ENCODE measurements around the gene HID1. TPM values are rescaled to one million over a fixed set of nuclear protein-coding genes. Genes with fewer than 3 reads are reported as not detected.

The HID1 gene
- total and polyA plus RNA-seq, 9 donors: 1.8 to 21.6 (median 5.2) TPM

DNA sequence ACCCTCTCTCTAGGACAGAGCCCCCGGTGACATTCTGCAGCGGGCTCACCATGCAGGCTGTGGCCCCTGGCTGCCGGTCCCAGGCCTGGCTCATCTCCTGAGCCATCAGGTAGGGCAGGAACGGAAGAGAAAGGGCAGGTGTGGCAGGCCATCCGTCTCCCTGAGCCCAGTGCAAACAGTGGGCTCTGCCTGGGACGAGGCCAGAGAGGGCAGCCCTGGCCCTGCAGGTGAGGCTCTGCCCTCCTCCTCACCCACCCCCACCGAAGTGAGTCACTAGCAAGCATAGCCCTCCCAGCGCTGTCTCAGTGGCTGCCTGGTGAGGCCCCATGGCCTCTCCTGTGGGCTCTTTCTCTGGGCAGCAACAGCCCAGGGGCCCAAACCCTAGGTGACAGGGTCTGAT is 22.4 kb downstream of the HID1 start:
- Histone ChIP-seq H3K27ac (no peak overlapping the region), H3K9me3 (no peaks in the 10 kb centered on the region), H3K4me3 (no peak overlapping the region), H3K36me3 (no peaks in the 10 kb centered on the region), H3K4me1 (ENCODE audit: insufficient read depth) (no peaks in the 10 kb centered on the region), H3K27me3 (no peaks in the 10 kb centered on the region)
- TF ChIP-seq EP300 (IDR thresholded peaks at IDR 0.05) (no peak), POLR2A (IDR thresholded peaks at IDR 0.05) (no peak)
- TF ChIP-seq, protein P1, sequence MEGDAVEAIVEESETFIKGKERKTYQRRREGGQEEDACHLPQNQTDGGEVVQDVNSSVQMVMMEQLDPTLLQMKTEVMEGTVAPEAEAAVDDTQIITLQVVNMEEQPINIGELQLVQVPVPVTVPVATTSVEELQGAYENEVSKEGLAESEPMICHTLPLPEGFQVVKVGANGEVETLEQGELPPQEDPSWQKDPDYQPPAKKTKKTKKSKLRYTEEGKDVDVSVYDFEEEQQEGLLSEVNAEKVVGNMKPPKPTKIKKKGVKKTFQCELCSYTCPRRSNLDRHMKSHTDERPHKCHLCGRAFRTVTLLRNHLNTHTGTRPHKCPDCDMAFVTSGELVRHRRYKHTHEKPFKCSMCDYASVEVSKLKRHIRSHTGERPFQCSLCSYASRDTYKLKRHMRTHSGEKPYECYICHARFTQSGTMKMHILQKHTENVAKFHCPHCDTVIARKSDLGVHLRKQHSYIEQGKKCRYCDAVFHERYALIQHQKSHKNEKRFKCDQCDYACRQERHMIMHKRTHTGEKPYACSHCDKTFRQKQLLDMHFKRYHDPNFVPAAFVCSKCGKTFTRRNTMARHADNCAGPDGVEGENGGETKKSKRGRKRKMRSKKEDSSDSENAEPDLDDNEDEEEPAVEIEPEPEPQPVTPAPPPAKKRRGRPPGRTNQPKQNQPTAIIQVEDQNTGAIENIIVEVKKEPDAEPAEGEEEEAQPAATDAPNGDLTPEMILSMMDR (IDR thresholded peaks at IDR 0.05): no peak
- 54 to 69% (median 61%) methylated on average over 7 to 8 of the region's 8 CpGs for WGBS, 3 donors
- no peak for DNase-seq
- intact Hi-C loops (cut with DNase I): loop anchor here in 3 of 4 donors (5.0 to 10.0 kb wide), 3 partner anchors 85 to 158 kb away; no protein-coding TSS in a partner anchor

DNA sequence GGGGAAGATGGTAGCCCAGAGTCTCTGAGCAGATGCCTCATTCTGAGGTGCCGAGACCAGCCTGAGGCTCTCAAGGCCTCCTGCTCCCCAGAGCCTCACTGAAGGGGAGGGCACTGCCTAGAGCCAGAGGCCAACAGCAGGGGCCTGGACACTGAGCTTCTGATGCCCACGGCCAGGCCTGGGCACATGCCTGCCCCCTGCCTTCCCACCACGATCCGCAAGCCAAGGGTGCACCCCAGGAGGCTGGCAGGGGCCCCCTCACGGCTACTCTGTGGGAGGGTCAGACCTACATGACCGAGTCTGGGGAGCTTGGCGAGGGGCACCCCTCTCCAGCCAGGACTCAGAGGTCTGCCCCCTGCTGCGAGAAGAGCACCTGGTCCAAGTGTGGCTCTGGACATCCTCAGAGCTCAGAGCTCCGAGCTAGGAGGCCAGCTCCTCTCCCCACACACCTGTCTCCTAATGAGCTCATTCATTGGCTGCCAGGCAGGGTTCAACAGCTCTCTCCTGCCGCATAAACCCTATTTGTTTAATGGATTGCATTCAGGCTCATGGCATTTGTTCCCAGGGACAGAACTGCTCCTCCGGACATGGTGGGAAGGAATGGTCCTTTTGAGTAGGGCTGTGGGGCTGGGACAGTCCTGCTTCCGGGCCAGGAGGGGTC is 23.0 kb downstream of the HID1 start:
- Histone ChIP-seq H3K4me1 (ENCODE audit: insufficient read depth) (no peaks in the 10 kb centered on the region), H3K9me3 (no peaks in the 10 kb centered on the region), H3K36me3 (no peaks in the 10 kb centered on the region), H3K27ac (no peak overlapping the region), H3K27me3 (no peaks in the 10 kb centered on the region), H3K4me3 (no peak overlapping the region)
- no peak for DNase-seq
- TF ChIP-seq, protein P1 (IDR thresholded peaks at IDR 0.05): no peak
- no peak for TF ChIP-seq EP300 (IDR thresholded peaks at IDR 0.05)
- no peak for TF ChIP-seq POLR2A (IDR thresholded peaks at IDR 0.05)
- intact Hi-C loops (cut with DNase I): loop anchor here in 3 of 4 donors (5.0 to 10.0 kb wide), 3 partner anchors 85 to 157 kb away; no protein-coding TSS in a partner anchor
- 43 to 50% (median 47%) methylated on average over 6 to 12 of the region's 12 CpGs for WGBS, 3 donors

DNA sequence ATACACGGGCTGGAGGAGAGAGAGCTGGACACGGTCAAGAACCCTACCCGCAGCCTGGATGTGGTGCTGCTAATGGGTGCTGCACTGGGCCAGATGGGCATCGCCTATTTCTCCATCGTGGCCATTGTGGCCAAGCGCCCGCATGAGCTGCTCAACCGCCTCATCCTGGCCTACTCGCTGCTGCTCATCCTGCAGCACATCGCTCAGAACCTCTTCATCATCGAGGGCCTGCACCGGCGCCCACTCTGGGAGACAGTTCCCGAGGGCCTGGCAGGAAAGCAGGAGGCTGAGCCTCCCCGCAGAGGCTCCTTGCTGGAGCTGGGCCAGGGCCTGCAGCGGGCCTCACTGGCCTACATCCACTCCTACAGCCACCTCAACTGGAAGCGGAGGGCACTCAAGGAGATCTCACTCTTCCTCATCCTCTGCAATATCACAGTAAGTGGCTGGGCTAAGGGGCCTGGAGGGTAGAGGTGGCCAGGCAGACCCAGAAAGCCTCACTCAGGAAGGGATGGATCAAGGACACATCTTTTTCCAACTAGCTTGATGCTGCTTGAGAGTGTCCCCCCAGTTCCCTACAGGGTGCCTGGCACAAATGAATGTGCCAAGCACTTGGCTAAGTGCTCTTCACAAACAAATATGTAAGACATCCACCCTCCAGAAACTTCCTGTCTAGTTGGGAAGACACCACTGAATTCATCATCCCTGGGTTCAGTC is 25.4 kb downstream of the HID1 start:
- H3K27ac ChIP-seq: no peak overlapping the region
- DNase-seq: no peak
- H3K4me3 ChIP-seq: no peak overlapping the region
- no peaks in the 10 kb centered on the region for H3K9me3 ChIP-seq
- WGBS, 3 donors: 86 to 96% (median 91%) methylated on average over 15 to 17 of the region's 17 CpGs
- TF ChIP-seq POLR2A (IDR thresholded peaks at IDR 0.05) (no peak), EP300 (IDR thresholded peaks at IDR 0.05) (no peak)
- TF ChIP-seq, protein P1 (IDR thresholded peaks at IDR 0.05): no peak
- H3K27me3 ChIP-seq: no peaks in the 10 kb centered on the region
- H3K36me3 ChIP-seq: no peaks in the 10 kb centered on the region
- intact Hi-C loops (cut with DNase I): no loop called here
- H3K4me1 ChIP-seq (ENCODE audit: insufficient read depth): no peaks in the 10 kb centered on the region

DNA sequence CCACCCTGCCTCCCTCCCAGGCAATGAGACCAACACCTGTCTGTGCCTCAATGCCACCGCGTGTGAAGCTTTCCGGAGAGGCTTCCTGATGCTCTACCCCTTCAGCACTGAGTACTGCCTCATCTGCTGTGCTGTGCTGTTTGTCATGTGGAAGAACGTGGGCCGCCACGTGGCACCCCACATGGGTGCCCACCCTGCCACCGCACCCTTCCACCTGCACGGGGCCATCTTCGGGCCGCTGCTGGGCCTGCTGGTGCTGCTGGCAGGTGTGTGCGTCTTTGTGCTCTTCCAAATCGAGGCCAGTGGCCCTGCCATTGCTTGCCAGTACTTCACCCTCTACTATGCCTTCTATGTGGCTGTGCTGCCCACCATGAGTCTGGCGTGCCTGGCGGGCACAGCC is 25.9 kb downstream of the HID1 start:
- WGBS, 3 donors: 83 to 94% (median 83%) methylated on average over 13 to 14 of the region's 14 CpGs
- intact Hi-C loops (cut with DNase I): no loop called here
- Histone ChIP-seq H3K4me1 (ENCODE audit: insufficient read depth) (no peaks in the 10 kb centered on the region), H3K27me3 (no peaks in the 10 kb centered on the region), H3K4me3 (no peak overlapping the region), H3K27ac (no peak overlapping the region), H3K36me3 (no peaks in the 10 kb centered on the region), H3K9me3 (no peaks in the 10 kb centered on the region)
- no peak for DNase-seq
- no peak for TF ChIP-seq EP300 (IDR thresholded peaks at IDR 0.05)
- TF ChIP-seq, protein P1 (IDR thresholded peaks at IDR 0.05): no peak
- TF ChIP-seq POLR2A (IDR thresholded peaks at IDR 0.05): no peak
